NCI-H69 (cell line): Measurements from ENCODE around the gene CRYL1.

Source experiments
- DNase-seq: peaks from one replicate; lab custom pipeline; 2025; lab: John Stamatoyannopoulos, UW

The CRYL1 gene

GRCh38 chr13:20398459-20398858 is 127.2 kb downstream of the CRYL1 start:
- no peak for DNase-seq

DNA sequence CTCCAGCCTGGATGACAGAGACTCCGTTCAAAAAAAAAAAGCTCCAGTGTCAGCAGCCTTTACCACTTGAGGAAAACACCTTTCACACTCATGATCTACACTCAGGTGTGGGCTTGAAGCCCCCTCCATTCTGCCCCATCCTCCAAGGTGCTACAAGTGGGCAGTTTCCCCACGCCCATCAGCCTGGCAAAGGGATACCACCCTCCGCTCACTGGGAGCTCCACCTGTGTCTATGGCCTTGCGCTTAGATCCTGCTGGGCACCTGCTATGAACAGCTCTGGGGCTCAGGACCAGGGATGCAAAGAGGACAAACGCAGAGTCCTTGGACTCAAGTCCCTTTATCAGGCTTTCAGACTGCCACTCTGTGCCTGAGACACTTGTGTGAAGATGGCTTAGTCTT is 127.8 kb downstream of the CRYL1 start:
- no peak for DNase-seq

DNA sequence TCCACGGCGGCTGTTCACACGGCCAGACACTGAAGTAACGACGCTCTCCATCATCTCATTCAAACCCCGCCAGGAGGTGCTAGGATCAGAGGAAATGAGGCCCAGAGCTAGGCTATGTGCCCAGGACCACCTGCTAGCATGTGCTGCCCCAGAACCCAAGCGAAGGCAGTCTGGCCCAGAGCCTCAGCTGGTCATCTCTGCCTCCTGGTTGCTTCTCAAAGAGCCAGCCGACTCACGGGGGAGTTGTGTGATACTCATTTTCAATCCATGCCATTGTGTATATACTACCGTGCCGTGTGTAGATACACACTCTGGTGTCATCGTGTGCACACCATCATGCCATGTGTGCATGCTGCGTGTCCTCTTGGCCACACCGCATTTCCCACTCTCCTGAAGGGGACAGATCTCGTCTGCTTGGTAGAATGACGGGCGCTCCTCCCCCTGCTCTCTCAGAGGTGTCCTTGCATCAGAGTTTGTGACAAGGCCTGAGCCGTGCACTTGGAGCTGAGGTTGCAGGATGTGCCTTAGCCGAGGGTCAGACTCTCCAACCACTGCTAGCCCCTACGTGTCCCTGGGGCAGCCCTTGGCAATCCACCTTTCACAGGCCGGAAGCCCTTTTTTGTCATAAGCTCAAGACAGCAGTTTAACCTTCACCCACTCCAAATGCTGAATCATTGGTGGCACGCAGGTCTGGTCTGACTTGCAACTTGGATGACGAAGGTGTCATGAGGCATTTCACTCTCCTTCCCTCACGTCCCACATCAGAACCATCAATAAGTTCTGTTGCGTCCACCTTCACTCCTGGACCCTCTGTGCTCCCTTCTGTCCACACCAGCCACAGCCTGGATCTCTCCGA is 130.4 kb downstream of the CRYL1 start:
- no peak for DNase-seq

- no peak for DNase-seq
Observed at GRCh38 chr13:20394506-20394905, 131.2 kb downstream of the CRYL1 start.

- DNase-seq: no peak
Observed at GRCh38 chr13:20394169-20394501, 131.5 kb downstream of the CRYL1 start.

- no peak for DNase-seq
Observed at GRCh38 chr13:20393273-20394168, 132.1 kb downstream of the CRYL1 start.

DNA sequence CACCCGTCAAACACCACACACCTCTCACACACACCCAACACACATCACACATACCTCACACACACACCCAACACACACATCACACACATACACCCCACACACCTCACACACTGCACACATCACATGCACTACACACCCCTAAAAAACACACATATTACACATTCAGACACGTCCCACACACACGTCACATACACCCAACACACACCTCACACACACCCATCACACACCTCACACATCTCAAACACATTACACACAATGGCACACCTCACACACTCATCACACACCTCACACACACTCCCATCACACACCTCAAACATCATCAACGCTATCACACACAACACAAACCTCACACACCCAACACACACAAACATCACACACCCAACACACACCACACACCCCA is 133.1 kb downstream of the CRYL1 start:
- no peak for DNase-seq

GRCh38 chr13:20391597-20392452 is 133.8 kb downstream of the CRYL1 start:
- no peak for DNase-seq

DNA sequence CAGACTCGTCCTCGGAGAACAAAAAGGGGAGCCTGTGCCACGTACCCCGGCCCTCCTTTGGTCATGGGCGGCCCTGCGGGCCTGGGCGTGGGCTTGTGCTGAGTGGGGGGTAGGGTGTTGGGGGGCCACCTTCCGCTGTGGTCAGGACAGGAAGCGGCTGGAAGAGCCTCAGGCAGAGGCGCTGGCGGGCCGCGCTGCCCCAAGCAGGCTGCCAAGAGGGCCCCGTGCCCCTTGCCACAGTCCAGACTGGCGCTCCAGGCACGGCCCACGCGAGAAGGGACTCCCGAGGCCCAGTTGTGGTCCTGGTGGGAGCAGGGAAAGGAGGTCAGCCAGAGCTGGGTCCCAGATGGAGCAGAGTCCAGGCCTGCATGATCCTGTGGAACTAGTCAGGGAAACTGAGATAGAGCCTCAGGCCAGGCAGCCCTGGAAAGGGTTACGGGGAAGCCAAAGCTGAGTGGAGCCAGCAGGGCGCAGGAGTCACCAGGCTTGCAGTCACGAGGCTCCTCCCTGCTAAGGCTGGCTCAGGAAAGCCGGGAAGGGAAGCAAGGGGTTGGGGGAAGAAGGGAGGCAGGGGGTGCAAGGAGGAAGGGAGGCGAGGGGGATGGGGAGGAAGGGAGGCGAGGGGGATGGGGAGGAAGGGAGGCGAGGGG is 135.0 kb downstream of the CRYL1 start:
- no peak for DNase-seq

DNA sequence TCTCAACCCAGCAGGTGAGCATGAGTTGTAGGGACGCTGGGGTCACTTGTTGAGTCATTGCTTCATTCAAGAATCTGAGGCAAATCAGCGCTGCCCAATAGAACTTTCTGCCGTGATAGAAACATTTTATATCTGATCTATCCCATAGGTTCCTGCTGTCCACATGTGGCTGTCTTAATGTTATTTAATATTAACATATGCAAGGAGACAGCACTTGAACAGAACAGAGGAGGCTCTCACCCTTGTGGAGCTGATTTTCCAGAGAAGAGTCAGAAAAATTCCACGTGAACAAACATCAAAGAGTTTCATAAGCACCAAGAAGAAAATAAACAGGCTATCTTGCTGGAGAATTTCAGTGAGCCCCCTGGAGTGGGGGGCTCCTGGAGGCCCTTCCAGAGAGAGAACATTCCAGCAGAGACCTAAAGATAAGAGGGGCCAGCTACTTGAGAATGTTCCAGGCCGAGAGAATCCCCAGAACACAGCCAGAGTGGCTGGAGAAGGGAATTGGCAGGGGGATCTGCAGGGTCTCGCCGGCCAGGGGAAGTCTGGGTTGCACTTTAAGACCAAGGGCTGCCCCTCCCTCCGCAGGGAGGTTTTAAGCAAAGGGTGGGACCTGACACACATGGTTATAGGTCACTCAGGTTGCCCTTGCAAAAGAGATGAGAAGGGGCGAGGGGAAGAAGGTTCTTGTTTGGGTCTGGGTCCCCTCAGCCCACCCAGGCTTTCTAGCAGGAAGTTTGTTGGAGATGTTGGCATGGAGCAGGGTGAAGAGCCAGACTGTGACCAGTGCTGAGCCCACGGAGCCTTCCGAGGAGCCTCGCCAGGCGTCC is 135.7 kb downstream of the CRYL1 start:
- DNase-seq: no peak

GRCh38 chr13:20388184-20388583 is 137.5 kb downstream of the CRYL1 start:
- no peak for DNase-seq

GRCh38 chr13:20387441-20387971 is 138.2 kb downstream of the CRYL1 start:
- no peak for DNase-seq

- DNase-seq: no peak
Observed at GRCh38 chr13:20387006-20387405, 138.7 kb downstream of the CRYL1 start.

GRCh38 chr13:20383058-20383457 is 142.6 kb downstream of the CRYL1 start:
- peak; percentile 2 for DNase-seq

GRCh38 chr13:20381401-20381800 is 144.3 kb downstream of the CRYL1 start:
- DNase-seq: no peak

GRCh38 chr13:20378721-20379120 is 146.9 kb downstream of the CRYL1 start:
- DNase-seq: no peak

DNA sequence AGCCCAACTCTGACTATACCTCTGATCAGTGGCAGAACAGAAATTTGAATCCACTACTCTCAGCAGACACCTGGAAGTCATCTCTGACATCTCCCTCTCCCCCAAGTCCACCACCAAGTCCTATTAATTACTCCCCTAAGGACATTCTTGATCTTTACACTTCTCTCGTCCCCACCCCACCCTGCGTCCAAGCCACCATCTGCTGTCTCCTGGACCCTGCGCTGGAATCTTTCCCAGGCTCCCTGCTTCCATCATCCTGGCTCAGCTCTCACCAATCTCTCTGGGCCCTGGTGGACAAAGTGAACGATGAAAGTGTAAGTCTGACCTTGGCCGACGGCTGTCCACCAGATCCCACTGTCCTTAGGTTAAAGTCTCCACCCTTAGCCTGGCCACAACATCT is 147.9 kb downstream of the CRYL1 start:
- DNase-seq: no peak

DNA sequence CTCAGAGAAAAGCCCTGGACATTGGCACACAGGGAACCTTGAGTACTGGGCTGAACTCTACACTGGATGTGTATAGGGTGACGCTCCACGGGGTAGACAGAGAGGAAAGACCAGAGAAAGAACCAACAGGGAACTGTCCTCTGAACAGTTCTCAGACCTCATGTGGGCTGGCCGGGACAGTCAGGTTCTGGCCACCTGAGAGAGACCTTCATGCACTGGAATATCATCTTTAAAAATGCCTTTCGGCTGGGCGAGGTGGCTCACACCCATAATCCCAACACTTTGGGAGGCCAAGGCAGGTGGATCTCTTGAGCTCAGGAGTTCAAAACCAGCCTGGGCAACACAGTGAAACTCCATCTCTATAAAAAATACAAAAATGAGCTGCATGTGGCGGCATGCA is 149.8 kb downstream of the CRYL1 start:
- no peak for DNase-seq

DNA sequence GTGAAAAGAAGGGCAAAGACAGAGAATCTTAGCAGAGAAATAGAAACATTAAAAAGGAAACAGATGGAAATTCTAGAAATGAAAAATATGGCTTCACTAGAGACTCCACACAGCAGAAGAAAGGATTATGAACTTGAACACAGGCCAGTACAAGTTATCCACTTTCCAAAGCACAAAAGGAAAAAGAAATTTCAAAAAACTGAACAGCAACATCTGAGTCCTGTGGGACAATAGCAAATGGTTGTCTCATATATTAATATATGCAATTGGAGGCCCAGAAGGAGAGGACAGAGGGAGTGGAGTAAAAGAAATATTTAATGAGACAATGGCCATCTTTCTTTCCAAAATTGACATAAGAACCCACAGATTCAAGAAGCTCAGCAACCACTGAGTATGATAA is 151.8 kb downstream of the CRYL1 start:
- no peak for DNase-seq

- no peak for DNase-seq
Observed at GRCh38 chr13:20371825-20372224, 153.8 kb downstream of the CRYL1 start.
